ENCODE data around the gene FAIM2. TPM values are rescaled to one million over a fixed set of nuclear protein-coding genes. Genes with fewer than 3 reads are reported as not detected.

Gene FAIM2
- total and polyA plus RNA-seq, 9 of the 15 experiments (the other 6 are each of a cell fraction or from before 2014, with no cell fraction given) = 0.01 to 0.10 TPM; not detected in 7

GRCh38 chr12:49868952-49869815 lies 34.5 kb downstream of the FAIM2 start (continued):
- TF ChIP-seq BCOR (IDR thresholded peaks at IDR 0.05) (peak; percentile 82), TFAP4 (CRISPR knock-in tag; IDR thresholded peaks at IDR 0.05; ENCODE audit: borderline replicate concordance) (peak; percentile 100), ZNF76 (CRISPR knock-in tag; IDR thresholded peaks at IDR 0.05; ENCODE audit: borderline replicate concordance) (no peak), ZNF143 (CRISPR knock-in tag; IDR thresholded peaks at IDR 0.05) (0 out of 2 replicates have a peak, but pooled peaks have one; percentile 8), YY1 (IDR thresholded peaks at IDR 0.05; ENCODE audit: borderline replicate concordance in 1 of 3, control insufficient read depth in 1 of 3, extremely low read depth in 1 of 3, insufficient read depth in 3 of 3, insufficient read length in 1 of 3, insufficient replicate concordance in 2 of 3, low read depth in 1 of 3, low read length in 2 of 3) (peak in 1 of 3 experiments; percentile 5), CBFA2T2 (conservative IDR thresholded peaks at IDR 0.05) (peak; percentile 99), PHF8 (IDR thresholded peaks at IDR 0.05; ENCODE audit: borderline replicate concordance, low read length) (peak; percentile 29; the same call in 1 of the 2 replicates), CBFA2T3 (IDR thresholded peaks at IDR 0.05) (peak; percentile 99), CREB3 (tag; conservative IDR thresholded peaks at IDR 0.05; ENCODE audit: low read depth) (peak; percentile 81), PHF21A (IDR thresholded peaks at IDR 0.05; ENCODE audit: borderline replicate concordance, low read depth) (peak; percentile 92), ARID1B (IDR thresholded peaks at IDR 0.05) (peak; percentile 99), MITF (IDR thresholded peaks at IDR 0.05) (peak; percentile 70; the same call in 1 of the 2 replicates), ZNF318 (IDR thresholded peaks at IDR 0.05; ENCODE audit: borderline replicate concordance in 1 of 2, low read depth in 1 of 2) (peak; percentile 70 to 98; a peak in 3 of 4 replicates), ZSCAN29 (IDR thresholded peaks at IDR 0.05) (no peak)
